Skeletal muscle cell (primary cell): ENCODE data around the gene ETFA.

Experiments
- DNase-seq: peaks from one replicate; pipeline ENCODE4 v3.0.0-alpha.2; 2010; ENCODE audit warnings: low read depth
- H3K4me3 ChIP-seq: 2 replicates; pipeline ENCODE4 v1.5.1; 2011; ENCODE audit warnings: low read depth, mild to moderate bottlenecking, control low read depth, low read length, moderate library complexity

The ETFA gene

DNA sequence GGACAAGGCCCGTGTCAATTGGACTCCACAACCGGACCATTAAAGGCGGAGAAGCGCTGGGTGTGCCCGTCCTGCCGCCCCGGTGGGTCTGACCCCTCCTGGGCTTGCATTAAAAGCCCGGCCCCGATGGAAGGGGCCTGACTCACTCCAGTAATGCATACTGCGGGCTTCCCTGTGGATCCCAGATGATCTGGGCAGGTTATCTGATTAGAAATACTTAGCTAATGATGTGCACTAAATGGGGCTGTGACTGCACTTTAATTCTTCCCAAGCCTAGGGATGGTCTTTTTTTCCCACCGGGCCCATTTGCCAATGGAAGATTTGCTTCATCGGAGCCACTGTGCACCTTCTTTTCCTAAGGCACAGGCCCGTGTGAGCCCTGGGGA lies 126.6 kb downstream of the ETFA start:
- DNase-seq: no peak
- no peak overlapping the region for H3K4me3 ChIP-seq

- no peak overlapping the region for H3K4me3 ChIP-seq
- DNase-seq: no peak
Measured at GRCh38 chr15:76183930-76184649, 127.2 kb downstream of the ETFA start.

- DNase-seq: no peak
- no peak overlapping the region for H3K4me3 ChIP-seq
Measured at GRCh38 chr15:76181705-76182107, 129.6 kb downstream of the ETFA start.

DNA sequence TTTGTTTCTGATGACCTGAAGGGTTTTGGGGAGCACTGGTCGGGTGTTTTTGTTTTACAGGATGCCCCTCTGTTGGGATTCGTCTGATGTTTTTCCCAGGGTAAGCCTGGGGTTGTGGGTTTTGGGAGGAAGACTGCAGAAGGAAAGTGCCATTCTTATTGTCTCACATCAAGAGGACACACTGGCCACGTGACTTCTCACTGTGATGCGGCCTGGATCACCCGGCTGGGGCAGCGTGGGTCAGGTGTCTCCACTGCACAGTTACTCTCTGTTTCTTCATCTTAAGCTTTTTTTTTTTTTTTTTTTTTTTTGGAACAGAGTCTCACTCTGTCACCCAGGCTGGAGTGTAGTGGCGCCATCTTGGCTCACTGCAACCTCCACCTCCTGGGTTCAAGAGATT lies 130.9 kb downstream of the ETFA start:
- no peak overlapping the region for H3K4me3 ChIP-seq
- DNase-seq: no peak

DNA sequence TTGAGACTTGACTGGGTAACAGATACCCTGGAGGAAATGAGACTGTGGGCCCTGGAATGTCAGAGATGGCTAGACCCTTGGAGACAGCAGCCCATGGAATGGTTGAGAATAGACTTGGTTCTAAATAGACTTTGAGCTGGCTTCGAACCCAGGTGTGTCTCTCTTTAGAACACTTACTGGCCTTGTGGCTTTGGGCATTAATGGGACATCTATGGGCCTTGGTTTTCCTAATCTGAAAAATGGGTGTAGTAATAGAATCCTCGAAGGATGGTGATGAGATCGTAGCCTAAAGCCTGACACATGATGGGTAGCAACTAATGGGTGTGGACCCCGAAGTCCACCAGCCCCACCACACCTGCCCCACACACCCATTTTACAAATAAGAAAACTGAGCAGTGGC lies 132.2 kb downstream of the ETFA start:
- no peak for DNase-seq
- H3K4me3 ChIP-seq: no peak overlapping the region

GRCh38 chr15:76178296-76179000 lies 132.8 kb downstream of the ETFA start:
- DNase-seq: no peak
- H3K4me3 ChIP-seq: no peak overlapping the region

GRCh38 chr15:76177491-76178040 lies 133.7 kb downstream of the ETFA start:
- H3K4me3 ChIP-seq: no peak overlapping the region
- no peak for DNase-seq

DNA sequence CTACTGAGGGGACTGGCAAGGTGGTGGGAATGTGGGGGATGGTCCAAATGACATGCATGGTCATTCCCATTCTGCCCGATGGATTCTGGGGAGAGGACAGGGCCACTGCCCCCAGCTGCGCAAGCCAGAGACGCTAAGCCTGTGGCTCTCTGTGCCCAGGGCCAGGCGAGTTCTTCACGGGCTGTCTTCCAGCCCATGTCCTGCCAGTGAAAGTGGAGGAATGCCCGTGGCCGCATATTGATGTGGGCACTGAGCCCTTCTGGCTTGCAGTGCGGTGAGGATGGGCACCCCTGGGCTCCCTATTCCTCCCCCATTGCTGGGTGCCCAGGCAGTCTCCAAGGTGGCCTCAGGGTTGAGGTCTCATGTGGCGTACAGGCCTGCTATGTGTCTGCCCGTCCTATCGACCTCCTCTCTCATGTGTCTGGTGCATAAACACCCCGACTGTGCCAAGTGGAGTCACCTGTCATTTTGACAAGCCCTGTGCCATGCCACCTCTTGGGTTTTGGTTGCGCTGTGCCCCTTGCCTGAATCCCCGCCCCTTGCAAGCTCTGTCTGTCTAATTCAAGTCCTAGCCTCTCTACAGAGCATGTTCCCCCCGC lies 134.7 kb downstream of the ETFA start:
- no peak for DNase-seq
- H3K4me3 ChIP-seq: no peak overlapping the region

- no peak for DNase-seq
- no peak overlapping the region for H3K4me3 ChIP-seq
Measured at GRCh38 chr15:76176059-76176458, 135.2 kb downstream of the ETFA start.

- DNase-seq: no peak
- no peak overlapping the region for H3K4me3 ChIP-seq
Measured at GRCh38 chr15:76175442-76175841, 135.8 kb downstream of the ETFA start.

DNA sequence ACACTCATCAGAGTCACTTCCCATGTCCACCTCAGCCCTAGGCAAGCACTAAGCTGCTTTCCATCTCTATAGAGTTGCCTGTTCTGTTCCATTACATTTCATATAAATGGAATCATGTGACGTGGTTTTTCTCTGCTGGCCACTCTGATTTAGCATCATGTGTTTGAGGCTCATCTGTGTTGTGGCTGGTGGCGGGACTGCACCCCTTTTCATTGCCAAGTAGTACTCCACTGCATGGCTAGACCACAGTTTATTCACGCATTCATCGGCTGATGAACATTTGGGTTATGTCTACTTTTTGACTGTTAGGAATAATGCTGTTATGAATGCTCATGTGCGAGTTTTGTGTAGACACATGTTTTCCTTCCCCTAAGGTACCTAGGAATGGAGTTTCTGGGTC lies 136.6 kb downstream of the ETFA start:
- H3K4me3 ChIP-seq: no peak overlapping the region
- no peak for DNase-seq

GRCh38 chr15:76173317-76173834 lies 137.9 kb downstream of the ETFA start:
- no peak for DNase-seq

DNA sequence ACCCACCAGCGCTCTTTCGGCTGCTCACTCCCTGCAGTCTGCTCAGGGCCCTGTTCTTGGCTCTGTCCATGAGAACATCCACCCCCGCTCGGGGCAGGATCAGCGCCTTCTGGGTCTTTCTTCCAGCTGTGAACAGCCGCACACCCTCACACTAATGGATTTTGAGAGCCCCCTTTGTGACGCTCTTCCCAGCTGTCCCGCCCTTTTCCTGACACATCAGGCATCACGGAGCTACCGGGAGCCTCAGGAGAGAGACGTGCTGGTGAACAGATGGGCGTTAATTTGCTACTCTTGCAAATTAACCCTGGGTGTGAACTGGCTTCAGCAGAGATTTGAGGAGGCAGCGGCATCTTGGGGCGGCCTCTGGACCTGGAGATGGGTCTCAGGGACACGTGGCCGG lies 138.5 kb downstream of the ETFA start:
- no peak overlapping the region for H3K4me3 ChIP-seq
- DNase-seq: no peak

More at GRCh38 chr15:76173317-76173834, 137.9 kb downstream of the ETFA start:
- H3K4me3 ChIP-seq: no peak overlapping the region

DNA sequence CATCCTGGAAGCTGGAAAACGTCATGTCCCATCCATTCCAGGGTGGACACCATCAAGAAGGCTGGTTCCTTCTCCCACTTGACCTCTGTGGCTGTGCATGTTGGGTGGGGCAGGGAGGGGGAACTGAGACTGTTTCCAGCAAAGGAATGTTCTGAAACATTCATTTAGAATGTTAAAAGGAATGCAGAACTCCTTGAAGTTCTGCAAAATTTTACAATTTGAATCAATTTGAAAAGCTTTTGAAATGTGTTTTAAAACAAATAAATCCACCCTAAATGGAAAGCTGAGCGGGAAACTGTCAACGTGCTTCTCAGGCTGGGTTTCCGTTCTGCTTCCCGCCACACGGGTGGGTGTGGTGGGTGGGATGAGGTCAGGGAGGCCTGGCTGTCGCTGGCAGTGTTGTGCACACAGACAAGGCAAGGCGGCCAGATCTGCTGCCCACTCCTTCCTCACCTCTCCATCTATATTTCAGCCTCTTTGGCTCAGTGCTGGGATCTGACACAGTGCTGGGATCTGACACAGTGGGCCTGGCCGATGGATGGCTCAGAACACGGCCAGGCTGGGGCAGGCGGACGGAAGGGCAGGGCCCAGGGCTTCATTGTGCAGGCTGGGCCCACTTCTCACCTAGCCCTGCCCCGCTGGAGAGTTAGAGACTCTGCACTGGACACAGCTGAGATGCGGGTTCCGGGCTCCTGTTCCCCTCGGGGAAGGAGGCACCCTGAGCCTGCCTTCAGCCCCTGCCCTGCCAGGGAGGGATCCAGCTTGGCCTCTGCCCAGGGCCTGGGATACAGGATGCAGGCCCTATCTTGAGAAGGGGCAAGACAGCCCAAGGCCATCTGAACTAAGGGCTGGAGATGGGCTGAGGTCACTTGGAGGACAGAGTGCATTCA lies 141.1 kb downstream of the ETFA start:
- H3K4me3 ChIP-seq: no peak overlapping the region
- DNase-seq: no peak

DNA sequence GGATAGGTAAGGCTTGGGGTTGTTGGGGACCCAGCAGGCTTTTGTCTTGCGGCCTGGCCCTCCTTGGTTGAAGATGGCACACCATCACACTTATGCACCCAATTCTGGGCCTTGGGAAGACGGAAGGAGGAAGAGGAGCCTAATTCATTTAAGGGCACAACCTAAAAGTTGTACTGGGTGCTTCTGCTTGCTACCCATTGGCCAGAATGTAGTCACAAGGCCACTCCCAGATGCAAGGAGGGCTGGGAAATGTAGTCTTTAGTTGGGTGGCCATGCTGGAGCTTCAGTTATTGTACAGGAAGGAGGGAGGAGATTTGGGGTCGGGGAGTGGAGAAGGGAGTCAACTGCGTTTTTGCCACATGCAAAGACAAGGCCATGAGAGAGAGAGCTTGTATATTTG lies 142.3 kb downstream of the ETFA start:
- no peak overlapping the region for H3K4me3 ChIP-seq
- no peak for DNase-seq

DNA sequence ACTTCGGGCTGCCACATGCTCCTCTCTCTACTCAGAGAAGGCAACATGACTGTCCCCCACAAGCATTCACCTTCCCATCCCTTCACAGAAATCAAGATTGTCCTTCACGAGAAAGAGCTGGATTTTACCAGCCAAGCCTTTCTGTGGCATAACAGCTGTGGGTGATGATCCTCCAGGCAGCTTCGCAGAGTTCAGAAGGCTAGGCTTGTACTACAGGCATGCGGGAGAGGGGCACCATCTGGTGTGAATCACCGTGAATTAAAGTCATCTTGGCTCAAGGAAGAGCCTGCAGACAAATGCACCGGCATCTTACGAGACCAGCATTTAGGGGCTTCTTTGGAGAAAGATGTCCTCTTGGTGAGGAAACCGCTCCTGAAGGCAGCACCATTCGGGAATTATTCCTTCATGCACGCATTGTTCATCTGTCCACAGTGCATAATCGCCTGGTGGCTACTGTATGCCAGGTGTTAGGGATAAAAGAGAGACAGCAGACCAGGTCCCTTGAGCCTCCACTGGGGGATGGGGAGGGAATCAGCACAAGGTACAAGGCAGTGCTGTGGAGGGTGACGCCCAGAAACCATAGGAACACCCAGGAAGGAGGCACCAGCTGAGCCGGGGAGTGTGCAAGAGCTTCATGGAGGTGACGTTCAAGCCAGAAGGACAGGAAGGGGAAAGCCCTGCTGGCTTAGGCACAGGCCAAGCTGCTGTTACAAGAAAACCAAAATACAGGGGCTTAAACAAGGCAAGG lies 142.9 kb downstream of the ETFA start:
- DNase-seq: no peak
- H3K4me3 ChIP-seq: no peak overlapping the region

GRCh38 chr15:76165951-76166350 lies 145.3 kb downstream of the ETFA start:
- H3K4me3 ChIP-seq: no peak overlapping the region
- no peak for DNase-seq
